NT2/D1 (cell line): Measurements from ENCODE around the gene FBXO39.

ENCODE experiments used
- SUZ12 ChIP-seq: IDR thresholded peaks from 2 replicates; pipeline ENCODE4 v1.6.1; 2011; ENCODE audit not compliant: insufficient read length, insufficient read depth; ENCODE audit errors: extremely low read depth
- YY1 ChIP-seq: IDR thresholded peaks from 2 replicates; pipeline ENCODE4 v1.6.1; 2011; ENCODE audit not compliant: insufficient read length, insufficient read depth
- ZNF274 ChIP-seq: IDR thresholded peaks from 2 replicates; pipeline ENCODE4 v1.6.1; 2011; ENCODE audit warnings: mild to moderate bottlenecking, low read depth, low read length

DNA sequence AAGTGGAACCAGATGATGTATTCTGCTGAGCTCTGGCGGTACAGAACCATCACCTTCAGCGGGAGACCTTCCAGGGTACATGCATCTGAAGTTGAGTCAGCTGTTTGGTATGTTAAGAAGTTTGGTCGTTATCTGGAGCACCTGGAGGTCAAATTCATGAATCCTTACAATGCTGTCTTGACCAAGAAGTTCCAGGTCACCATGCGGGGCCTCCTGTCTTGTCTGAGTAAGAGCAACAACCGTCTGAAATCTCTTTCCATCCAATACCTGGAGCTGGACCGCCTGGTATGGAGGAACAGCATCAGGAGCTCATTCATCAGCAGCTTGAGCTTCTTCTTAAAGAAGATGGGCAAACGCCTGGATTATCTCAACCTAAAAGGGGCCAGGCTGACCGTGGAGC, 4.0 kb downstream of the FBXO39 start:
- TF ChIP-seq SUZ12 (no peak), YY1 (no peak), ZNF274 (no peak)
